Measurements from ENCODE around the gene SDS. TPM values are rescaled to one million over a fixed set of nuclear protein-coding genes. Genes with fewer than 3 reads are reported as not detected.

The SDS gene
- total RNA-seq, 1 donor from 2014 or later, result not detected

GRCh38 chr12:113372371-113372770, 31.3 kb downstream of the SDS start:
- intact Hi-C loops (cut with DNase I), result no loop called here
- no peak overlapping the region for H3K27ac ChIP-seq
- H3K4me3 ChIP-seq, result no peak overlapping the region
- TF ChIP-seq POLR2AphosphoS5 (IDR thresholded peaks at IDR 0.05; ENCODE audit: insufficient read depth in 1 of 2, low read depth in 1 of 2) (no peak), POLR2A (IDR thresholded peaks at IDR 0.05) (no peak), CTCF (IDR thresholded peaks at IDR 0.05) (no peak)
- H3K36me3 ChIP-seq, result peaks cover 0 to 41% of the 10 kb centered on the region in 2 donors
- H3K27me3 ChIP-seq, result no peaks in the 10 kb centered on the region
- no peaks in the 10 kb centered on the region for H3K4me1 ChIP-seq
- no peaks in the 10 kb centered on the region for H3K9me3 ChIP-seq
- no peak for DNase-seq (ENCODE audit: extremely low spot score in 2 of 2)

DNA sequence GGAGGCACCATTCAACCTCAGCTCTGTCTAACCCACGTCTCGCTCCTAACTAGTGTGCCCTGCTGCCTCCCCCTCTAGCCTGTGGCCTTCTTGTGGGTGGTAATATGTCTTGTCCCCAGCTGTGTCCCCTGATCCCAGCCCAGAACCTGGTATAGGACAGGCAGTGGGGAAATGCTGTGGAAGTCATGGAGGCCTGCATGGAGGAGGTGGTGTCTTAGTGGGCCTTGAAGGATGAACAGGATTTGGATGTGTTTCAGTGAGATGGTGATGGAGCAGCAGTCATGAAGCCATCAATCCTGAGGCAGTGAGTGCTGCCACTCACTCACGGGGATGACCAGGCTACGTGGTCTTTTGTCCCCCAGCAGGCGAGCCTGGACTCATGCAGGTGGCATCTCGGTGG, 31.9 kb downstream of the SDS start:
- intact Hi-C loops (cut with DNase I), result no loop called here
- no peaks in the 10 kb centered on the region for H3K4me1 ChIP-seq
- TF ChIP-seq POLR2A (IDR thresholded peaks at IDR 0.05) (no peak), POLR2AphosphoS5 (IDR thresholded peaks at IDR 0.05; ENCODE audit: insufficient read depth in 1 of 2, low read depth in 1 of 2) (no peak), CTCF (IDR thresholded peaks at IDR 0.05) (no peak)
- no peak overlapping the region for H3K27ac ChIP-seq
- no peak overlapping the region for H3K4me3 ChIP-seq
- DNase-seq (ENCODE audit: extremely low spot score in 2 of 2), result no peak
- H3K9me3 ChIP-seq, result no peaks in the 10 kb centered on the region
- H3K27me3 ChIP-seq, result no peaks in the 10 kb centered on the region
- H3K36me3 ChIP-seq, result peaks cover 0 to 37% of the 10 kb centered on the region in 2 donors

GRCh38 chr12:113370923-113371682, 32.6 kb downstream of the SDS start:
- Histone ChIP-seq H3K36me3 (peaks cover 0 to 31% of the 10 kb centered on the region in 2 donors), H3K4me3 (no peak overlapping the region), H3K27me3 (no peaks in the 10 kb centered on the region), H3K4me1 (no peaks in the 10 kb centered on the region), H3K9me3 (no peaks in the 10 kb centered on the region), H3K27ac (no peak overlapping the region)
- no peak for DNase-seq (ENCODE audit: extremely low spot score in 2 of 2)
- TF ChIP-seq POLR2A (IDR thresholded peaks at IDR 0.05) (no peak), CTCF (IDR thresholded peaks at IDR 0.05) (no peak), POLR2AphosphoS5 (IDR thresholded peaks at IDR 0.05; ENCODE audit: insufficient read depth in 1 of 2, low read depth in 1 of 2) (no peak)
- intact Hi-C loops (cut with DNase I), result no loop called here

GRCh38 chr12:113369391-113369985, 34.2 kb downstream of the SDS start:
- no peak overlapping the region for H3K4me3 ChIP-seq
- no peak overlapping the region for H3K27ac ChIP-seq
- H3K9me3 ChIP-seq, result no peaks in the 10 kb centered on the region
- intact Hi-C loops (cut with DNase I), result no loop called here
- no peaks in the 10 kb centered on the region for H3K27me3 ChIP-seq
- H3K4me1 ChIP-seq, result no peaks in the 10 kb centered on the region
- TF ChIP-seq POLR2A (IDR thresholded peaks at IDR 0.05) (no peak), CTCF (IDR thresholded peaks at IDR 0.05) (no peak), POLR2AphosphoS5 (IDR thresholded peaks at IDR 0.05; ENCODE audit: insufficient read depth in 1 of 2, low read depth in 1 of 2) (no peak)
- H3K36me3 ChIP-seq, result peaks cover 0 to 15% of the 10 kb centered on the region in 2 donors
- no peak for DNase-seq (ENCODE audit: extremely low spot score in 2 of 2)

- intact Hi-C loops (cut with DNase I), result no loop called here
Observed at GRCh38 chr12:113368331-113368730, 35.4 kb downstream of the SDS start.

More at GRCh38 chr12:113368331-113368730, 35.4 kb downstream of the SDS start:
- no peaks in the 10 kb centered on the region for H3K9me3 ChIP-seq
- H3K27me3 ChIP-seq, result no peaks in the 10 kb centered on the region
- H3K4me1 ChIP-seq, result no peaks in the 10 kb centered on the region
- H3K27ac ChIP-seq, result no peak overlapping the region
- TF ChIP-seq CTCF (IDR thresholded peaks at IDR 0.05) (no peak), POLR2AphosphoS5 (IDR thresholded peaks at IDR 0.05; ENCODE audit: insufficient read depth in 1 of 2, low read depth in 1 of 2) (no peak), POLR2A (IDR thresholded peaks at IDR 0.05) (no peak)
- no peak for DNase-seq (ENCODE audit: extremely low spot score in 2 of 2)
- H3K36me3 ChIP-seq, result peaks cover 0 to 10% of the 10 kb centered on the region in 2 donors
- H3K4me3 ChIP-seq, result no peak overlapping the region

Measured in vagina (tissue), 2 donors.